ENCODE data around the gene BRPF1.
A peak's percentile ranks its signal among the peaks of the same experiment; 100 is the strongest.

BRPF1 gene

DNA sequence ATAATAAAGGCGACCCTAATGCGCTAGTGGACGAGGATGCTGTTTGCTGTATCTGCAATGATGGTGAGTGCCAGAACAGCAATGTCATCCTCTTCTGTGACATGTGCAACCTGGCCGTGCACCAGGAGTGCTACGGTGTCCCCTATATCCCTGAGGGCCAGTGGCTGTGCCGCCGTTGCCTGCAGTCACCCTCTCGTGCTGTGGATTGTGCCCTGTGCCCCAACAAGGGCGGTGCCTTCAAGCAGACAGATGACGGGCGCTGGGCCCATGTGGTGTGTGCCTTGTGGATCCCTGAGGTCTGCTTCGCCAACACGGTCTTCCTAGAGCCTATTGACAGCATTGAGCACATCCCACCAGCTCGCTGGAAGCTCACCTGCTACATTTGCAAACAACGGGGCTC lies 7.6 kb downstream of the BRPF1 start:
- no peak for DNase-seq

DNA sequence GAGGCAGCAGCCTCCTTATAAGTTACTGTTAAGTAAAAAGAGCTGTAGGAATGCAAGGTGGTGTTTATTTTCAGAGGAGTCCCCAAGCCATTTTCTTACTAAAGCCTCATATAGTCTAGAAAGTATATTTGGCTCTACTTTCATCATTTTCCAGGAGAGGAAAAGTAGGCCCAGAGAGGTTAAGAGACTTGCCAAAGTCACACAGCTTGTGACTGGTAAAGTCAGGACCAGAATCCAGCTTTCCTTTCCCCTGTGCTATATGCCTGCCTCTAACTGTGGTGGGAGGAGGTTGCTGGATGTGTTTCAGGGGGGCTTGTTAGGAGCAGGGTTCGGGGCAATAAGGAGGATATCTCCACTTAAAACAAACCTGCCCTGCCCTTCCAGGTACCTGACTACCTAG lies 11.0 kb downstream of the BRPF1 start:
- no peak for DNase-seq

DNA sequence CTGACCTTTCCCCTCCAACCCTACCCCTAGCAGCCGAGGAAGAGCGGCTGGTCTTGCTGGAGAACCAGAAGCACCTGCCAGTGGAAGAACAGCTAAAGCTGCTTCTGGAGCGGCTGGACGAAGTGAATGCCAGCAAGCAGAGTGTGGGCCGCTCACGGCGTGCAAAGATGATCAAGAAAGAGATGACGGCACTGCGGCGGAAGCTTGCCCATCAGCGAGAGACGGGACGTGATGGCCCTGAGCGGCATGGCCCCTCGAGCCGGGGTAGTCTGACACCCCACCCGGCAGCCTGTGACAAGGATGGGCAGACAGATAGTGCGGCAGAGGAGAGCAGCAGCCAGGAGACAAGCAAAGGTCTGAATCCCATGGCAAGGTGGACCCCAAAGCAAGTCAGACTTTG lies 12.0 kb downstream of the BRPF1 start:
- no peak for DNase-seq

DNA sequence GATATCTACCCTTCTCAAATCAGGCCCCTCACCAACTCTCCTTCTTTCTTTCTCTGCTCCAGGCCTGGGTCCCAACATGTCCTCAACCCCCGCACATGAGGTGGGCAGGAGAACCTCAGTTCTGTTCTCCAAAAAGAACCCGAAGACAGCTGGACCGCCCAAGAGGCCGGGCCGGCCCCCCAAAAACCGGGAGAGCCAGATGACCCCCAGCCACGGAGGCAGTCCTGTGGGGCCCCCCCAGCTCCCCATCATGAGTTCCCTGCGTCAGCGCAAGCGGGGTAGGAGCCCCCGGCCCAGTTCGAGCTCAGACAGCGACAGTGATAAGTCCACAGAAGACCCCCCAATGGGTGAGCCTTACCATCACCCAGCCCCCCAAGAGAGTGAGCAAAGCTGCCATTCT lies 12.6 kb downstream of the BRPF1 start:
- no peak for DNase-seq

DNA sequence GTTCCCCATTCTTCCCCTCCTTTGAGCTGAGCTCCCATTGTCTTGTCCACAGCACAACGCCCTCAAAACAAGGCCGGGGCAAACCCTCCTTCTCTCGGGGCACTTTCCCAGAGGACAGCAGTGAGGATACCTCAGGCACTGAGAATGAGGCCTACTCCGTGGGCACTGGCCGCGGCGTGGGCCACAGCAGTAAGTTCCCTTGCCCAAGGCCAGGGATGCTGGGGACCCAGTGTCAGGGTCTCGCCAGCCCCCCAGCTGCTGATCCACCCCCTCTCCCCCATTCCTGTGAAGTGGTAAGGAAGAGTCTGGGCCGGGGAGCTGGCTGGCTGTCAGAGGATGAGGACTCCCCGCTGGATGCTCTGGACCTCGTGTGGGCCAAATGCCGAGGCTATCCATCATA lies 14.0 kb downstream of the BRPF1 start:
- DNase-seq = no peak

DNA sequence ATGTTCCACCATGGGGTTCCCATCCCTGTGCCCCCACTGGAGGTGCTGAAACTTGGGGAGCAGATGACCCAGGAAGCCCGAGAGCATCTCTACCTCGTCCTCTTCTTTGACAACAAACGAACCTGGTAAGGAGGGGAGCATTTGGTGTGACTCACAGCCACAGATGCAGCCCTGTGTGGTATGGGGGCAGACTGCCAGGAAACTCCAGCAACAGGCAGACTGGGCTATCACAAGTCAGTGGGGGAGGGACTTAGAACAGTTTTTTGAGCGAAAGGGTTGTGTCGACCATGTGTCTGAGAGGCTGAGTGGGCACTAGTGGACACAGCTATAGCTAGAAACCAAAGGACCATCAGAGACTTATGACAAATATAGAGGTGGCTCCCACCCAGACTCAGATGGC lies 14.8 kb downstream of the BRPF1 start:
- no peak for DNase-seq

DNA sequence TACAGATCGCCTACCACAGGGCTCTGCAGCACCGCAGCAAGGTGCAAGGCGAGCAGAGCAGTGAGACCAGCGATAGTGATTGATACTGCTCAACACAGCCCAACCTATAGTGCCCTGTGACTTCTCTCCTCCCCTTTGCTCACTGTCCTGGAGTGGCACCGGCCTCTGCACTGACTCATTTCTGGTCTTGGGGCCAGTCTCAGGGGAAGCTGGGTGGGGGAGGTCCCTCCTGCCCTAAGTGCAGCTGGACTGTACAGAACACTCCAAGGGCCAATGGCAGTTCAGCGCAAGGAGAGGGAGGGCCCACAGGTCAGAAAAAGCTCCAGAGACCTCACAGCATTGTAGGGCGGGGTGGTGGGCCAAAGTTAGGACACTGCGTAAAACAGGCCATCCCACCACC lies 15.7 kb downstream of the BRPF1 start:
- no peak for DNase-seq

DNA sequence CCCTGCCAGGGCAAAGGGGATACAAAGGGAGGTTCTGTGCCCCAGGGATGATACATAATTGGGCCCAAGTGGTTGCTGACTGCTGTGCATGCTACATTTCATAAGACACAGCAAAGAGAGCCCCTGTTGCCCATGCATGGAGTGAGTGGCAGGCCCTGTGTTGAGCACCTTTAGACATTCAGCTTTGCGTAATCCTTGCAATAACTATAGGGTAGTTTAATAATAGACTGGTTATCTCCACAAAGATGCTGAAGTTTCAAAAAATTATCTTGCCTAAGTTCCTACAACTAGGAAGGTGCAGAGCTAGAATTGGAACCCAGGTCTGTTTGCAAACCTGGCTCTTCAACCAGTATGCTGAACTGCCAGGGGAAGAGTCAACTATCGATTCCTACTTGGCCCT lies 16.5 kb downstream of the BRPF1 start:
- DNase-seq = no peak

DNA sequence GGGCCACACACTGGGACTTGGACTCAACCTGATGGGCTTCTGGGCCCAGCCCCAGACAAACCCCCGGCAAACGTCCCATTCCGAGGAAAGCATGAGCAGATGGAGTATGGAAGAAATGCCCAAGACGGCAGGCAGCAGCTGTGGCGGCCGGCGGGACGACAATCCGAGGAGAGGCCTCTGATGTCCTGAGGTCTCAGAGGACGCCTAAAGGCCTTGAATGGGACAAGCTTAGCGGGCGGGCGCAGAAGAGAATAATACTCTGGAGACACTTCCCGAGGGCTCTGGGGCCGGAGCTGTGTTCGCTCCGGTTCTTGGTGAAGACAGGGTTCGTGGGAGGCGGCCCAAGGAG lies 17.7 kb downstream of the BRPF1 start:
- peak in 1 of 2 experiments; percentile 35 for DNase-seq

DNA sequence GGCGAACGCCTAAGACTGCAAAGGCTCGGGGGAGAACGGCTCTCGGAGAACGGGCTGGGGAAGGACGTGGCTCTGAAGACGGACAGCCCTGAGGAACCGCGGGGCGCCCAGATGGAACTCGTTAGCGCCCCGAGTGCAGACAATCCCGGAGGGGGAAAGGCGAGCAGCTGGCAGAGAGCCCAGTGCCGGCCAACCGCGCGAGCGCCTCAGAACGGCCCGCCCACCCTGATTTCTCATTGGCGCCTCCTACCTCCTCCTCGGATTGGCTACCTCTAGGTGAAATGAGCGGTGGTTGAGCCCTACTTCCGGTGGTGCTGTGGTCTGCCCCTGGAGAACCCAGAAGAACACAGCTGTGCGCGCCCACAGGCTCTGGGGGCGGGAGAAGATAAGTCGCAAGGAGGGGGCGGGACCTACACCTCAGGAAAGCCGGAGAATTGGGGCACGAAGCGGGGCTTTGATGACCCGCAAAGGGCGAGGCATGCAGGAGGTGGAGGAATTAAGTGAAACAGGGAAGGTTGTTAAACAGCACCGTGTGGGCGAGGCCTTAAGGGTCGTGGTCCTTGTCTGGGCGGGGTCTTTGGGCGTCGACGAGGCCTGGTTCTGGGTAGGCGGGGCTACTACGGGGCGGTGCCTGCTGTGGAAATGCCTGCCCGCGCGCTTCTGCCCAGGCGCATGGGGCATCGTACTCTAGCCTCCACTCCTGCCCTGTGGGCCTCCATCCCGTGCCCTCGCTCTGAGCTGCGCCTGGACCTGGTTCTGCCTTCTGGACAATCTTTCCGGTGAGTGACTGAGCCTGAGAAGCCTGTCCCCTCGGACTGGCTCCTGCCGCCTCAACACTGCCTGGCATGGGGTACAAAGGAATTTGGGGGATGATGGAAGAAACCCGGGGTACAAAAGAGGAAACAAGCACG lies 18.4 kb downstream of the BRPF1 start, which contains the start of gene OGG1:
TSS of gene OGG1 (plus strand) at position 308 of the 911 bp plus-strand sequence. CDS start at position 643, 335 bp downstream.
- peak; percentile 97 for DNase-seq

DNA sequence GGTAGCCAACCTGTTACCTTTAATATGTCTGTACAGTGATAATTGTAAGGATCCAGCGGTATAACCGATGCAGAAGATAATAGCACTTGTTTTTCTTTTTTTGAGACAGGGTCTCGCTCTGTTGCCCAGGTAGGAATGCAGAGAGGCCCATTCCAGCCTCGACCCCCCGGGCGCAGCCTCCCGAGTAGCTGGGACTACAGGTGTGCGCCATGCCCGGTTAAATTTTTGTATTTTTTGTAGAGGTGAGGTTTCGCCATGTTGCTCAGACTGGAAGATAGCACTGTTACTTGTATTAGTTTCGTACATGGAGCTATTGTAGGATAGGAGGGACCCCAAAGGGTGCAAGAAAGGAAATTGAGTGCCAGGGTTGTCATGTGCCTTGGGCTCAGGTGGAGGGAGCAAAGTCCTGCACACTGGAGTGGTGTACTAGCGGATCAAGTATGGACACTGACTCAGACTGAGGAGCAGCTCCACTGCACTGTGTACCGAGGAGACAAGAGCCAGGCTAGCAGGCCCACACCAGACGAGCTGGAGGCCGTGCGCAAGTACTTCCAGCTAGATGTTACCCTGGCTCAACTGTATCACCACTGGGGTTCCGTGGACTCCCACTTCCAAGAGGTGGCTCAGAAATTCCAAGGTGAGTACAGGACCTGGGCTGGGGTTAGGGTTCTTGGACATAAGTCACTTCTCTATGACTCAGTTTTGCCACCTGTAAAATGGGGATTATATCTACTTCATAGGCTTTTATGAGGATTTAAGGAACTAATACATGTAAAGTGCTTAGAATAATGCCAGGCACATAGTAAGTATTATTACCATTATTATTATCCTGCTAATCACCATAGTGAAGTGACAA lies 19.2 kb downstream of the BRPF1 start:
- peak in 1 of 2 experiments; percentile 16 for DNase-seq

DNA sequence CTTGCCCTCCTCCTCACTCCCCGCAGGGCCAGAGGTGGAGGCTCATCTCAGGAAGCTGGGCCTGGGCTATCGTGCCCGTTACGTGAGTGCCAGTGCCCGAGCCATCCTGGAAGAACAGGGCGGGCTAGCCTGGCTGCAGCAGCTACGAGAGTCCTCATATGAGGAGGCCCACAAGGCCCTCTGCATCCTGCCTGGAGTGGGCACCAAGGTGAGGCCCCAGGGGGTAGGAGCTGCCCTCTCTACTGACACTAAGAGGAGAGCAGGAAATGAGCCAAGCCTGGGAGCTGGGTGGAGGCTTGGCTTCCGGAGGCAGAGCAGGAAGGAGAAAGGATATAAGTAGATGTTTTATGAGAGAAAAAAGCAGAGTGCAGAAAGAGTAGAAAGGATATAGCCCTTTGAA lies 23.1 kb downstream of the BRPF1 start:
- no peak for DNase-seq

DNA sequence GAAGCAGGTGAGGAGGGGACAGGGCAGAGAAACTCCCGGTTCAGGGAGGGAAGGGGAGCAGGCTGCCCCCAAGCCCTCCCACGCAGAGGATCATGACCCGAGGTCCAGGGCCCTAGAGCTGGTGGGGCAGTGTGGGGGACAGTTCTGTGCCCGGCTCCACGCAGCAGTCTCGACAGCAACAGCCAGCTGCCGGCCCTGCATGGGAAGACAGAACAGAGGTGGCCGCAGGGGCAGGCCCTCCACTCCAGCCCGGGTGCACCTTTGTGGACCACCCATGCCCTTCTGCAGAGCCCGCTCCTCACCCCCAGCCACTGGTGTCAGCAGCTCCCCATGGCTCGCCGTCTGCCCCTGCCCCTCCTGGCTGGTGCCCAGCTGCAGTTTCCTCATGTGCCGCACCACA lies 25.9 kb downstream of the BRPF1 start:
- DNase-seq = no peak

DNA sequence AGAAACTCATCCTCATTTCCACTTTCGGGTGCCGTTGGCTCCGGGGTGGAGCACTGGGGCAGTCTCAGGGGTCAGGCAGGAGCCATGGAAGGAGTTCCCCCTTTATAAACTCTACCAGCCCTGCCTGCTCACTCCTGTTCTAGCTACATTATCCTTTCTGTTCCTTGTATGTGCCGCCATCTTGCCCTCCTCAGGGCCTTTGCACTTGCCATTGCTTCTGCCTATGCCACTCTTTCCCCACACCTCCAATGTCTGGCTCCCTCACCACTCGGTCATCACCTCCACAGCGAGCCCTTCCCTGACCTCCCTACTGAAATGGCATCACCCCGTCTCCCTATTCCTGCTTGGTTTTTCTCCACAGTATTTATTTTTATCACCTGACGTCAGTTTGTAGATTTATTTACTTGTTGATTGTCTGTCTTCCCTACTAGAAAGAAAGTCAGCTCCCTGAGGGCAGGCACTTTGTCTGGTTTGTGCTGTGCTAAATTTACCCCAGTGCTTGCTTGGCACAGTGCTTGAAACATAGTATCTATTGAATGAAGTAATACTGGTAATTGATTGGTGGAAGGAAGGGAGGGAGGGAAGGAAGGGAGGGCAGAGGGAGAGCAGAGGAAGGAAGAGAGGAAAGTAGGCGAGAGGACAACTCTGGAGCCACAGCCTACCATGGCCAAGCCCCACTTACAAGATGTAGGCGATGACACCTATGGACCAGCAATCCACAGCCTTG lies 29.4 kb downstream of the BRPF1 start:
- no peak for DNase-seq

DNA sequence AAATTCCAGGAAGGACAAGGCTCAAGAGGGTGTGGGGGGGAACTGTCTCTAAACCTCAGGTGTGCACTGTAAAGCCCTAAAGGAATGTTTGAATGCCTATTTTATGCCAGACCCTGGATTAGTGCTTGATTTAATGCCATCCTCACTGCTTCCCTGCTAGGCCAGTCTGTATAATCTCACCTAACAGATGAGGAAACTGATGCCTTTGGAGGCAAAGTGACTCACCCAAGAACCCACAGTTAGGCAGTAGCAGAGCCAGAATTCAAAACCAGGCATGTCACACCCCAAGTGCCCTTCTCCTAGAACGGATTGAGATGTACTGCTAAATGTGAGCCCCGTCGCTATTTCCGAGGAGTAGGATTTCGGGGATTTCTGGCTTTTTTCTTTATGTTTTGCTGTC lies 30.4 kb downstream of the BRPF1 start:
- DNase-seq = no peak

DNA sequence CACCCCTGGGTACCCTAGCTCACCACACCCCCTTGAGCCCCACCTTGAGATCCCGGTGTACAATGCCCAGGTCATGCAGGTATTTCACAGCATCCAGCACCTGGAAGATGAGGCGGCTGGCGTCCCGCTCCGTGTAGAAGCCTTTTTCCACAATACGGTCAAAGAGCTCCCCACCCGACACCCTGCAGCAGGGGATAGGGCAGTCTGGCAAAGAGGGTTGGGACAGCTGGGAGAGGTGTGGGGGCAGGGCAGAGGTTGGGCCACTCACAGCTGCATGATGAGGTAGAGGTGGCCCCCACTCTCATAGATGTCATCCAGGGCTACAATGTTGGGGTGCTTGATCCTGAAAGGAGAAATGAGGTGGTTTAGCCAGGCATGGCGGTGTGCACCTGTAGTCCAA lies 31.3 kb downstream of the BRPF1 start:
- DNase-seq = no peak

DNA sequence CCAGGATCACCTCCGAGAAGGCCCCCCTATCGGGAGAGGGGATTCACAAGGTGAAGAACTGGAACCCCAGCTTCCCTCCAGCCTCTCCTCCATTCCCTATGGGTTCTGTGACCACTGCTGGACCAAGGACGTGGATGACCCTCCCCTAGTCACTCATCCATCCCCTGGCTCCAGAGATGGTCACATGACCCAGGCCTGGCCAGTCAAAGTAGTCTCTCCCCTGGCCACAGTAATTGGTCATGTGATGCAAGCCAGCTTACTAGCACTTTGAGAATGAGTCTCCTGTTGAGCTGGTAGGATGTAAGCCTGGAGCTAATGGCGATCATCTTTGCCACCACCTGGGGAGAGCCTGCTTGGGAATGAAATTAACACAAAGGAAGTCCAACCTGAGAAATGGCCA lies 34.3 kb downstream of the BRPF1 start:
- no peak for DNase-seq

DNA sequence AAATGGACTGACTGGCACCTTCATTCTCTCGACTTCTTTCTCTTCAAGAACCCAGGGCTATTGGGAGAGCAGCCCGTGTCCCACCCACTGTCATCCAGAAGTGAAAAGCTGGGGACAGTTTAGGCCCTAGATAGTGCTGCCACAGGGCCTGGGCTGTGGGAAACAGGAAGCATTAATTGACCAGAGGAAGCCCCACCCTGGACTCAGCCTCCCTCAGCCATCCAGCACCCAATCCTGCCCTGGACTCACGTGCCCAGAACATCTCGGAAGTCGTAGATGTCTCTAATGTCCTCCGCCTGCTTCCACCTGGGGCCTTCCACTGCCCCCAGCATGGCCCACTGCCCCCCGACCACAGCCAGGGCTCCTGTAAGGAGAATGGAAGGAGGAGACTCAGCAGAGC lies 35.9 kb downstream of the BRPF1 start:
- no peak for DNase-seq

DNA sequence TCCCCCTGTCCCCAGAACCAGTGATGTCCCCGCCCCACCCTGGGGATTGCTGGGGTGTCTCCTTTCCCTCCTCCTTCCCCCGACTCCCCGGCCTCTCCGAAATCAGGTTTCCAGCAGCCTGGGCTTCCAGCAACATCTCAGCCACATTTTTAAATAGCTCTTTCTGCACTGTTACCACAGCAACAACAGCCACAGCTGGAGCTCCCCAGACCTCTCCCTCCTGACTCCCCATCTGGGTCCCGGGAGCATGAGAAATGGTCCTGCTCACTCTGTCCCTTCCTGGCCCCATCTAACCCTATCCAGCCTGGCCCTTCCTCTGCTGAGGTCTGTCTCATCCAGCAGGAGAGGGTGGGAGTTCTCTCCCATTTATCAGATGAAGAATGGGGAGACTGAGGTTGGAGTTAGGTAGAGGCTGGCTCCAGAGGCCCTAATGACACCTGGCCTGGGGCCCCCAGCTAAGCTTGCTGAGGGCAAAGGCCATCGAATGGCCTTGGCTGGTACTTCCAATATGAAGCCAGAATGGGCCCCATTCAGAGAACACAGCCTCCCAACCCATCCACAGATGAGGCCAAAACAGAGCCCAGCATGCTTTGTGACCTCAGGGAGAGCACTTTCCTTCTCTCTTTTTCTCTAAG lies 36.7 kb downstream of the BRPF1 start:
- DNase-seq = no peak

DNA sequence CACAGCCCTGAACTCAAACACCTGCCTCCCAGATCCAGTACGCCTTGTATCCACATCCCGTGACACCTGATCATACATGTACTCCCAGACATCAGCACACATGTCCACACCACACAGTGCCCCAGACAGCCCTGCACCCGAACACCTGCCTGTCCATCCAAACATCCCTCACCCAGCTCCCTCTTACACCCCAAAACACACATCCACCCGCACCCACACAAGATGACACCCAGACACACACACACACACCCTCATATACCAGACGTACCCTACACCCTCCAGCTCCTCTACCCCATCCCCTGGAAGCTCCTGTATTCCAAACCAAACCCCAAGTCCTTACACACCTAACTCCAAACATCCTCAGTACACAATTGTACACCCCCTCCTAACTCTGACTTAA lies 37.5 kb downstream of the BRPF1 start:
- no peak for DNase-seq

DNA sequence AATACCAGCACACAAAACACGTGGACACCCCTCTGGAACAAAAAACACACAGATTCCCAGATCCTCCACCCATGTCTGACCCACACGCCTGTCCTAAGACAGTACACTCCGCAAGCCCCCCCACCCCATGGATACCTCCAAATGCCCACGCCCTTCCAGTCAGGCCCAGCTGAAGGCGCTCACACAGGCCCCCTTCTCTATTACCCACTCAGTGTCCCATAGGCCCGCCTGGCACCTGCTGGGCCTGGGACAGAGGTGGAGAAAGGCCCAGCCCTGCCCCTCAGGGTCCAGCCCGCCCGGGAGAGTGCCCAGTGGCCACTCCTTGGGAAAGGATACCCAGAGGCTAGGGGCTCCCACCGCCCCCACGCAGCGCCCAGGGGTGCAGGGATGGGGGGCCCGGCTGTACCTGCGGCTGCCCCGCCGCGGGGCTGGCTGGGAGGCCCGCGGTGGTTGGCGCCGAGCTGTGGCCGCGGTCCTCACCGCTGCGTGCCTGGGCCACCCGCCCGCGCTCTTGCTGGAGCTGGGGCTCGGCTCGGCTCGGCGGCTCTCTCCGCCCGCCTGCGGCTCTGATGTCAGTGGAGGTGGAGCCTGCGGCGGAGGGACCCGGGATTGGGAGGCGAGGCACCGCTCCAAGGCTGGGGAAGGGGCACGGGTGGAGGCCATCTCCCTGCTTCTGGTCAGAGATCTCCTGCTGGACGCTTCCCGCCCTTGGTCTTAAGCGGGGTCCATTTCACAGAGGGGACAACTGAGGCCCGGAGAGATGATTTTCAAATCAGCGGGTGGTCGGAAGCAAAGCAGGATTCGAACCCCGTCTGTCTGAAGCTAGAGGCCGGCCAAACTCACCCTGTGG lies 38.1 kb downstream of the BRPF1 start, which contains the start of gene CAMK1:
TSS of gene CAMK1 (minus strand) at position 522 of the 850 bp plus-strand sequence. CDS start 2,198 bp downstream, outside the sequence.
- DNase-seq = peak; percentile 35 to 74
